GM19324 (cell line): Measurements from ENCODE around the gene MND1.

ENCODE experiments used
- ATAC-seq: cut with Tn5 transposase; IDR thresholded peaks from one replicate; pipeline ENCODE4 v1.9.1; 2021; ENCODE audit warnings: mild to moderate bottlenecking, moderate library complexity; ENCODE audit not compliant: unreplicated experiment, low FRiP score

The MND1 gene

DNA sequence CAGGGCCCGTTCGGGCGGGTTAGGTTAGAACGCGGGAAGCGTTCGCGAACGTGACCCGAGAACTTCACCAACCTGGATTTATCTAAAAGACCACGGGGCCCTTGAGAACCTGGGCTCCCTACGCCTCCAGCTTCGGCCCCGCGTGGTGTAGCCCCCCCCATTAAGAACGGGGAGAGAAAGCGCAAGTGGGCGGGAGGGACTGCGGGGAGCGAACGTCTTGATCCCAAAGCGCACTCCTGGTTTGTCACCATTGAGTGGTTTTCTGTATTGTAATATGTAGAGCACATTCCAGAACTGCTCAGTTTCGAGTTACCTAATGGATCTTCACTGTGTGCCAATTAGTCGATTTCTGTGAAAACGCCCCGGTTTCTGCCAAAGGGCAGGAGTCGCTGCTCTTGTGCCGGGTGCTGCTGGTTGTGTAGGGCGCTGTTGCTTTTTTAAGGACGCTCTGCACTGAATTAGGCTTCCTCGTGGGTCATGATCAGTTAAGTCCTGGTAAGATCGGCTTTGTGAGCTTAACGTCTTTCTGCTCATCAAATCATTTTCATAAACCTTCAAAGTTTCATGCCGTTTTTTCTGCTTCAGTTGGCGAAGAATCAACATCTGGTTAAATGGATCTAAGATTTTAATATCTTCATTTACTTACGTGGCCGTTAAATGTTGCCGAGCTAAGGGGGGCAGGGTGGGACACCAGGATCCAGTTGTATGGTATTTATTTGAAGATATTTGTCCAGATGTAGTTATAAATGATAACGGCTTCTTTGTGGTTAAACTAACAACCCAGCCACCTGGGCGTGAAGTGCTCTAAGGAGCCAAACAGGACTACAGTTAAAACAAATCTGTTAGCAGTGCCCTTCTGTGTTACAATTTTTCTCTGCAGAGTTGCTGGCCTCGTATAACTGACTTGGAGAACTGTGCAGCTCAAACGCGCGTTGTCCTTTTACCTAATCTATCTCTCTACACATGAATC lies 809 bp downstream of the MND1 start:
- peak; percentile 34 for ATAC-seq

DNA sequence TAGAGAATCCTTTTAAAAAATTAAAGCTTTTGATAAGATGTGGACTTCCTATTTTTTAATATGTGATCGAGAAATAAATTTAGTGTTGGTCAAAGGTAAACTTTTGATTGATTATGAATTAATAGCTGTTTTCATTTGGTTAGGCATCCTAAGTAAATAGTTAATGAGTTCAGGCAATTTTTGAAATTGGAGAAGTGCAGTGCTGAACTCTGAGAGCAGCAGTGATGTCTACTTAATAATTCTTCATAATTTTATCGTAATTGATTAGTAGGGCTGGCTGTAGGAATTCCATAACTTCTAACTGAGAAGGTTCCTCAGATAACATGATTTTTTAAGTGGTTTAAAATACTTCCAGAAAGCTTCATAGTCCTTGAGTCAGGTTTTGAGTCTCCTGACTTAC lies 1.5 kb downstream of the MND1 start:
- ATAC-seq = no peak

DNA sequence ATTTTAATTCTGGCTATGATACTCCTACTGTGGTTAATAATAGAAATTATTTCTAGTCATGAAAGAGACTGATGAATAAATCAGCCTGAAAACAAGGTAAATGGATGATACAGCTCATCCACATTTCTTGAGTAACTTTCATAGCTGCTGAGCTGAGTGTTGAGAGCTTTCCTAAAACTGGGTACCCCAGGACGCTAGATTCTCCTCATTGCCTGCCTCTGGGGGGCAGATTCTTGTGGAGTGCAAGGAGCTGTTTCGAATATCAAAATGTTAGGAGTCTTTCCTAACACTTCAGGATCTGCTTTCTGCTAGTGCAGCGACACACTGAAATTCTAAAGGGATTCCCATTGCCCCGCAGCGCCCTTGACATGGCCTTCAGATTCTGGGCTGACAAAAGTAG lies 2.1 kb downstream of the MND1 start:
- no peak for ATAC-seq

DNA sequence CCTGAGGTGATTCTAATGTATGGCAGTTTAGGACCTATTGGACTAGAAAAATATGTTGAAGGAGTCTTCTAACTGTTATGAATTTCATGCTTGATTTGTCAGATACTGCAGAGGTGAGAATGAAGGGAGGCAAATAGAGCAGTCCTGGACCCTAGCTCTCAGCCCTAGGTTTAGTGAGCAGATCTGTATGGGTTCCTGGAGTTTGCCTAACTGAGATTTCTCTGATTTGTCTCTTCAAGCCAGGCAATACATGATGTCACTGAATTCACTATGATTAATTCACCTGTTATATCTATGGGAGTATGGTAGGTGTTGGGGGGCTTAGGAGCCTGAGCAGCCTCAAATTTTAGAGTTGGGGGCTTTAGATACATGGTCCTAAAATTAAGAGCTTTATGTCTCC lies 2.6 kb downstream of the MND1 start:
- ATAC-seq = no peak

DNA sequence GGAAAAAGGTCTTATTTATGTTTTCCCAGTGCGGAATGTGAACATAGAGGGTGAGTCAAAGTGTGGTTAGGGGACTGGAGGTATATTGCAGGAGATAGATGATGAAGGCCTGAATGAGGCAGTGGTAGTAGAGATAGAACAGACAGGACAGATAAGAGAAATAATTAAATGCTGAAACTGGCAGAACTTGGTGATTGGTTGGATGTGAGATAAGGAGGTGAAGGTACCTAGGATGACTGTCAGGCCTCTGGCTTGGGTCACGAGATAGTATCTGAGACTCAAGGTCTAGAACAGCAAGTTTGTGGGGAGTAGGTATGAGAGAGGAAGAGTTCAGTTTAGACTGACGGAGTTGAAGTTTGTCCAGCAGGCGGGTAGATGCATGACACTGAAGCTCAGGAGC lies 3.5 kb downstream of the MND1 start:
- ATAC-seq = no peak

DNA sequence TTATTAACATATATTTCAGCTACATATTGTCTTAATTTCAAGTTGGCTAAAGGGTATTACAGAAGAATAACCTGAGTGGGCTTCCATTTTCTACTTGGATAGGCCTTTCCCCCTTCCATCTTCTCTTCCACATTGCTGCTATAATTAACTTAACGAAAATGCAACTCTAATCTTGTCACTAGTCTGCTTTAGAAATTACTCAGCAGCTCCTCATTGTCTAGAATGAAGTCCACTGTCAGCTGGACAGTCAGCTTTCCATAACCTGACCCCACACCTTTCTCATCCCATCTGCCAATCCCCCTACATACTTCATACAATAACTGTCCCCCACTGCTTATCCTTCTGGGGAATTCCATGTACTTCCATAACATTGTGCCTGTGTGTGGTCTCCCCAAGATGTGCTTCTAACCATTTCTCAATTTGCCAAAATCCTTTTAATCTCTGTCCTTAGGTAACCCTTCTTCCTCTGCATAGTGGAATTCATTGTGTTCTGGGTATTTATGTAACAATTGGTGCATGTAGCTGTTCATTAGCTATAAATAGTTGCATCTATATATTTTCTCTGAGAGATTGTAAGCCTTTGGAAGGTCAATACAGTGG lies 4.8 kb downstream of the MND1 start:
- ATAC-seq = no peak

DNA sequence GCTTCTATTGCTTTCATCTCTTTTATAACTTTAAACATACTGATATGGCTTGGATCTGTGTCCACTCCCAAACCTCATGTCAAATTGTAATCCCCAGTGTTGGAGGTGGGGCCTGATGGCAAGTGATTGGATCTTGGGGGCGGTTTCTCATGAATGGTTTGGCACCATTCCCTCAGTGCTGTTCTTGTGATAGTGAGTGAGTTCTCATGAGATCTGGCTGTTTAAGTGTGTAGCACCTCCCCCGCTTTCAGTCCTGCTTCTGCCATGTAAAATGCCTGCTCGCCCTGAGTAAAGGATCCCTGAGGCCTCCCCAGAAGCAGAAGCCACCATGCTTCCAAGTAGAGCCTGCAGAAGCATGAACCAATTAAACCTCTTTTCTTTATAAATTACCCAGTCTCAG lies 17.7 kb downstream of the MND1 start:
- no peak for ATAC-seq

DNA sequence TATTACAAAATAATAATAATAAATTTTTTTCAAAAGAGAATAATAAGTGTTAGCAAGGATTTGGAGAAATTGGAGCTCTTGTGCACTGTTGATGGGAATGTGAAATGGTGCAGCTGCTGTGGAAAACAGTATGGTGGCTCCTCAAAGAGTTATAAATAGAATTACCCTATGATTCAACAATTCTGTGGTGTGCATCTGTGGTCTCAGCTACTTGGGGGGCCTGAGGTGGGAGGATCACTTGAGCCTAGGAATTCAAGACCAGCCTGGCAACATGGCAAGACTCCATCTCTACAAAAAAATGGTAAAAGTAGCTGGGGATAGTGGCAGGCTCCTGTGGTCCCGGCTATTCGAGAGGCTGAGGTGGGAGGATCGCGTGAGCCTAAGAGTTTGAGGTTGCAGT lies 19.6 kb downstream of the MND1 start:
- no peak for ATAC-seq

DNA sequence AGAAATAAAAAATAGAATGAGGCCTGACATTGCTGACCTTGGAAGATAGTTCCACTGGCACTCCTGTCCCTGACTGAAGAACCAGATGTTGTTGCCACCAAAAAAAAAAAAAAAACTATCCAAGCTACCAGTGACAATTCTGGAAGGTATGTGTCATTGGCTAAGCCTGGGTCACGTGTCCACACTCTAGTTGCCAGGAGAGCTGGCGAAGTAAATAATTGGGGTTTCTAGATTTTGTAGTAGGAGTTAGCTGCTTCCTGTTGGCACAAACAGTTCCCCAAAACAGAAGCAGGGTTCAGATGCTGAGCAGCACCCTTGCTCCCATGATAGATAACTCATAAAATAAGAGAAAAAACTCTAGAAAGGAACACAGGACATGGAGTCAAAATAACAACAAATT lies 20.5 kb downstream of the MND1 start:
- no peak for ATAC-seq

DNA sequence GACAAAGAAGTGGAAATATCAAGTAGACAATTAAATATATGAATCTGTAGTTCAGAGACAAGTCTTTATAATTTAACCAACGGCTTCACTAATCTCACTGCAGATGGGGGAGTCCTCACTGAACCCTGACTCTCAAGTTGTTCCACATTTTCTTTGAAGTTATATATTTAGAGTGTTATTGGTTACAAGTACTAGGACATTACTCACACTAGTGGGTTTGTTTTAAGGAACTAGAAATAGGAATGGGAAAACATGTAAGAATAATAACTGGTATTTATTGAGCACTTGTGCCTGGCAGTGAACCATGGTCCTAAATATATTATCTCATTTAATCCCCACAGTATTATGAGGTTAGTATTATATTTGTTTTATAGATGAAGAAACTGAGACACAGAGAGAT lies 22.0 kb downstream of the MND1 start:
- no peak for ATAC-seq

DNA sequence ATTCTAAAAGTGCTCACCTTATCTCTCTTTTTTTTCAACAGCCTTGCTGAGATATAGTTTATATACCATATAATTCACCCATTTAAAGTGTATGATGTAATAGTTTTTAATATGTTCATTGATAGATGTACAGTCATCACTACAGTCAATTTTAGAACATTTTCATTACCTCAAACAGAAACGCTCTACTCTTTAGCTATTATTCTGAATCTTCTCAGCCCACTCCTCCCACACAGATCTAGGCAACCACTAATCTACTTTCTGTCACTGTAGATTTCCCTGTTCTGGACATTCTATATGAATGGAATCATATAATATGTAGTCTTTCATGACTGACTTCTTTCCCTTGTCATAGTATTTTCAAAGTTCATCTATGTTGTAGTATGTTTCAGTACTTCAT lies 22.6 kb downstream of the MND1 start:
- ATAC-seq = no peak

DNA sequence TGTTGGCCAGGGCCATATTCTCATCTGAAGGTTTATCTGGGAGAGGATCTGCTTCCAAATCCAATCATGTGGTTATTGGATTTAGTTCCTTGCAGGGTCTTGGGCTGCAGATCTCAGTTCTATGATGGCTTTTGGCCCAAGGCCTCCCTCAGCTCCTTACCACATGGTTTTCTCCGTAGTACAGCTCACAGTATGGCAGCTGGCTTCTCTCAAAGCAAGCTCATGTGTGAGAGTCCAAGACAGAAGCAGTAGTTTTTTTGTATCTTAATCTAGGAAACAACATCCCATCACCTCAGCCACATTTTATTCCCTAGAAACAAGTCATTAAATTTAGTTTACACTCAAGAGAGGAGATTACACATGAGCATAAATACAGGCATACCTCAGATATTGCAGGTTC lies 24.5 kb downstream of the MND1 start:
- ATAC-seq = no peak

DNA sequence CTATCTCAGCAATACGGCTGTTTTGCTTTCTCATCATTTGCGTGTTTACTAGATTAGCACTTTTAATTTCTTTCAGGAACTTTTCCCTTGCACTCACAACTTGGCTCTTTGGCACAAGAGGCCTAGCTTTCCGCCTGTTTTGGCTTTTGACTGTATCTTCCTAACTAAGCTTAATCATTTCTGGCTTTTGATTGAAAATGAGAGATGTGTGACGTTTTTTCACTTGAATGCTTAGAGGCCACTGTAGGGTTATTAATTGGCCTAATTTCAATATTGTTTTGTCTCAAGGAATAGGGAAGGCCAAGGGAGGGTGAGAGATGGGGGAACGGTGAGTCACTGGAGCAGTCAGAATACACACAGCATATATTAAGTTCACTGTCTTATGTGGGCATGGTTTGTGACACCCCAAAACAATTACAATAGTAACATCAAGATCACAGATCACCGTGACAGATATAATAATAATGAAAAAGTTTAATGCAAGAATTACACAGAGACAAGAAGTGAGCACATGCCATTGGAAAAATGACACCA lies 27.3 kb downstream of the MND1 start:
- no peak for ATAC-seq

DNA sequence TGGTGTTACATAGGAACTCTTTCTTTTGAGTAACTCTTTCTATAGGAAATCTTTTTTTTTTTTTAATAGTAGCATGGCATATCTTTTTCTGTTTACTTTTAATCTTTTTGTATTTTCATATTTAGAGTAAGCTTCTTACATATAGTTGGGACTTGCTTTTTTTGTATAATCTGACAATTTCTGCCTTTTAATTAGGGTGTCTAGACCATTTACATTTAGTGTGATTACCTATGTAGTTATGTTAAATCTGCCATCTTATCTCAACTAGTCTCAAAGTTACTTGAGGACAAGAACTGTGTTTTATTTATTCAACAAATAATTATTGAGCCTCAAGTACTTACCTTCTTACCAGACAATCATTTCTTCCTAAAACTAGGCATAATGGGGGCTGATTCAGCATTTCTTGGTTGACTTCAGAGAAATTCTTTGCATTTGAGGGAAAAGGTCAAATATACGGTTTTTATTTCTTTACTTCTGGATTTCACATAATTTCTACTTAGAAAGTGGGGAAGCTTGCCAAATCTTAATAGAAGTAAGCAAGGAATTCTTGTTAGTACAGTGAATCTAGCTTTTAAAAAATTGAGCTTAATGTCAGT lies 28.6 kb downstream of the MND1 start:
- no peak for ATAC-seq

DNA sequence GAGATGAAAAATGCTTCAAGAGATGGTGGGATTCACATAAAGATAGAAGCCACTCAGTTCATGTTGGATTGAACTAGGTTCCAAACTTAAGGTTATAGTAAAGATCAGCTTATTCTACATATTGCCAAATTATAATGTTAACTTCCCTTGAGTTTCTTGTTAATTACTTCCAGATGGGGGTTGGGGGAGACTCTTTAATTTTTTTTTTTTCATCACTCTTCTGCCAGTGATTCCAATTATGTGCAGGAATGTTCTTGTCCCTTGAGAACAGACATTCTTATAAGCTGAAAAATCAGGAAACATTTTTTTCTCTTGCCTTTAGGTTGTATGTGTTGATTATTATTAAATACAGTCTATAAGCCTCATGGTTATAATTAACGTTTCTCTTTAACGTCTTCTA lies 30.0 kb downstream of the MND1 start:
- no peak for ATAC-seq

DNA sequence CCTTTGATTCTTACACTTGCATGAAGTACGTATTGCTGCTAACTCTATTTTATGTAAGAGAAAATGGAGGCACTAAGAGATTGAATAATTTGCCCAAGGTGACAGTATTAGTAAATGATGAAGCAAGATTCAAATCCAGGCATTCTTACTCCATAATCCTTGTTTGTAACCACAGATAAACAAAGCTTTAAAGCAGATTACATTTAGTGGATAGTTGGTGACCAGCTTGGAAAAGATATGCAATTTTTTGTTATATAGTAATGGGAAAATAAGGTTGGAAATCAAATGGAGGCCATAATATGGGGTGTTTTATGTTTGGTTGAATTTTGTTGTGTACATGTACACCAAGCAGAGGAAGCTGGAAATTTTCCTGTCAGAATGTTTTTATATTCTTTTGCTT lies 30.8 kb downstream of the MND1 start:
- ATAC-seq = no peak

DNA sequence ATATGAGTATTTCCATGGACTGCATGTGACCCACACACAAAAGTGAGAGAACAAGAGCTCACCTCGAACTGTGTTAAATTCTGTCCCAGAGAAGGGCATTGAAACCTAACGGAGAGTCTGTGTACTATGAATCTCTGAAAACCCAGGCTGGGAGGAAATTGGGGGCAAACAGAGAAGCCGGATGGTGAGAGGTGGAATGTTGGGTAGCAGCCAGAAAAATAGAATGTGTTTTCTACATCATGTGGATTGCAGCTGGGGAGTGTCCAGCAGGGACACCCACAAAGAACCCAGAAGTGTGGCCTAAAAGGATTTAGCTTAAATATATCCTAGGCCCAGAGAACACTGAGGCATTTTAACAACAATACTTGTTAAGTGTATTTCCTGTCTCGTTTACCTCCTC lies 38.6 kb downstream of the MND1 start:
- no peak for ATAC-seq

DNA sequence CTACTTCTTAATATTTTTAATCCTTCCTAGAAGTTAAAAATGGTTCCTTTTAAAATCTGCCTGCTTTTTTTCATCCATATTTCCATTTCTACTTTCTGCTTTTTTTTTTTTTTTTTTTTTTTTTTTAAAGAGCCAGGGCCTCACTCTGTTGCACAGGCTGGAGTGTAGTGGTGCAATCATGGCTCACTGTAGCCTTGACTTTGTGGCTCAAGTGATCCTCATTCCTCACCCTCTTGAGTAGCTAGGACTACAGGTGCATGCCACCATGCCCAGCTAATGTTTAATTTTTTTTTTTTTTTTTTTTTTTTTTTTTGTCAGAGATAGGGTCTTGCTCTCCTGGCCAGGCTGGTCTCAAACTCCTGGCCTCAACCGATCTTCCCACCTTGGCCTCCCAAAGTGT lies 39.7 kb downstream of the MND1 start:
- no peak for ATAC-seq

DNA sequence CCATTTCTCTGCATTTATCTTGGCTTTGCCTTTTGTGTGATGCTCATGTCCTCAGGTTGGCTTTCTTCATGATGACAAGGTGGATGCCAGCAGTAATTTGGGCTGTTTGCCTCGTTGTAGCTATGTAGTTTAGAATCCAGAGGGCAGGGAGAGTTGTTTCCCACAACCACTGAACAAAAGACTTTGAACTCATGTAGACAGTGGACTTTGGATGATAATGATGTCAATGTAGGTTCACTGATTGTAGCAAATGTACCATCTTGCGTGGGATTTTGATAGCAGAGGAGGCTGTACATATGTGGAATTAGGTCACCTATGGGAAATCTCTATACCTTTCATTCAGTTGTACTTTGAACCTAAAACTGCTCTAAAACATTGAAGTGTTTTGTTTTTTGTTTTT lies 41.3 kb downstream of the MND1 start:
- ATAC-seq = no peak

DNA sequence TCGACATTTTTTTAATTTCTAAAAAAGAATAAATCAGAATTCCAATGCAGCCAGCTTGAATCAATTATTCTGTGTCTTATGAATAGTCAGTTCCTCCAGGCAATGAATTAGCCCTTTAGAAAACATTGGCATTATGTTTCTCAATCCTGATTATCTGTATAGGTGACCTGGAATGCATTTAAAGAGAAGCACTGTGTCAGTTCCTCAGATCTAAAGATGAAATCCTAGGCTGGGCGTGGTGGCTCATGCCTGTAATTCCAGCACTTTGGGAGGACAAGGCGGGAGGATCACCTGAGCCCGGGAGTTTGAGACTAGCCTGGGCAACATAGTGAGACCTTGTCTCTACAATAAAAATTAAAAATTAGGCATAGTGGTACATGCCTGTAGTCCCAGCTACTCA lies 43.5 kb downstream of the MND1 start:
- no peak for ATAC-seq

DNA sequence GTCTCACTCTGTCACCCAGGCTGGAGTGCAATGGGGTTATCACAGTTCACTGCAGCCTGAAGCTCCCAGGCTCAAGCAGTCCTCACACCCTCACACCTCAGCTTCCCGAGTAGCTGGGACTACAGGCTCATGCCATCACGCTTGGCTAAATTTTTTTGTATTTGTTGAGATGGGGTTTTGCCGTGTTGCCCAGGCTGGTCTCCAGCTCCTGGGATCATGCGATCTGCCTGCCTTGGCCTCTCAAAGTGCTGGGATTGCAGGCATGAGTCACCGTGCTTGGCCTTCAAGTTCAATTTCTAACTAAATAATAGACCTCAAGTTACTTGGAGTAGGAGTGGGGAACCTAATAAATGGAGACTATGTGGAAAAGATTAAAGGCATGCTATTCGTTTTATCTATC lies 48.9 kb downstream of the MND1 start:
- no peak for ATAC-seq

DNA sequence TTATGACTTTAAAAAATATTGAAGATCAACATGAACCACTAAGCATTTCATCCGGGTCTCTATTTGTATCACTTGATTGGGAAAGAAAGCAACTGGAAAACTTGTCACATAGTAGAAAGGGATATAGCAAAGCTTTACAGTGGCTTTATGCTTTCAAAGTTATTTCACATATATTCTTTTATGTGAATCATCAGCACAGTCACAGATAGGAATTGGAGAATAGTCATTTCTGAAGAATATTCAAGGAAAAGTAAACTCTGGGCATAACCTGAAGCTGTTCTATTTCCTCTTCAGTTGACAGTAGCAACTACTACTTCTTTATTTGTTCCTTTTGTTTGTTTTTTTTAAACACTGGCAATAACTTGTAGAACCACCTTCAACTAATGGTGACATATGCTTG lies 50.5 kb downstream of the MND1 start:
- ATAC-seq = no peak
